A673 (cell line): ENCODE results near the gene GPR157. TPM values are rescaled to one million over a fixed set of nuclear protein-coding genes. Genes with fewer than 3 reads are reported as not detected.

Source experiments
- Bru-seq: library from RNA; stranded (reverse); fragments of 400-500 nt; gene quantifications from one replicate; lab custom pipeline; 2021; lab: Mats Ljungman, UMichigan
- BruChase-seq, 2 experiments: library from RNA; stranded (reverse); fragments of 400-500 nt; gene quantifications; one replicate each; lab custom pipeline; 2021; lab: Mats Ljungman, UMichigan
- BruUV-seq: library from RNA; stranded (reverse); fragments of 400-500 nt; replicated peaks from 2 replicates; lab custom pipeline; 2021; lab: Mats Ljungman, UMichigan
- CTCF ChIA-PET: fragments of 300-600 bp; sonication (Branson Sonifier 250); formaldehyde crosslinking; loops from one replicate; lab custom pipeline; 2022; ENCODE audit warnings: antibody characterized with exemption; lab: Charles Lee
- POLR2A ChIA-PET: fragments of 300-600 bp; sonication (Branson Sonifier 250); formaldehyde crosslinking; loops from one replicate; lab custom pipeline; 2022; ENCODE audit warnings: antibody characterized with exemption; ENCODE audit not compliant: low non-redundant PET; lab: Charles Lee
- DNase-seq: peaks from one replicate; pipeline ENCODE4 v3.0.0-alpha.2; 2015; ENCODE audit warnings: low spot score
- H3K27ac ChIP-seq: fragments of 200-600 bp; sonication (generic); 2 replicates; pipeline ENCODE4 v1.5.1; 2016; ENCODE audit warnings: mixed run types, low read depth, mild to moderate bottlenecking, mixed read lengths, antibody characterized with exemption, low read length; ENCODE audit not compliant: poor library complexity, severe bottlenecking
- H3K27me3 ChIP-seq: fragments of 200-600 bp; sonication (generic); replicated peaks from 2 replicates; pipeline ENCODE4 v1.6.1; 2017; ENCODE audit warnings: mixed run types, low read depth, mild to moderate bottlenecking, mixed read lengths, antibody characterized with exemption, low read length; ENCODE audit not compliant: insufficient read depth, poor library complexity
- H3K36me3 ChIP-seq: fragments of 200-600 bp; sonication (generic); 2 replicates; pipeline ENCODE4 v1.6.1; 2016; ENCODE audit warnings: mixed run types, mild to moderate bottlenecking, mixed read lengths, antibody characterized with exemption, low read length; ENCODE audit not compliant: insufficient read depth, poor library complexity, severe bottlenecking
- H3K4me1 ChIP-seq: fragments of 200-600 bp; sonication (generic); 2 replicates; pipeline ENCODE4 v1.6.1; 2017; ENCODE audit warnings: mixed run types, mild to moderate bottlenecking, mixed read lengths, antibody characterized with exemption, low read length; ENCODE audit not compliant: insufficient read depth, poor library complexity, severe bottlenecking
- H3K4me3 ChIP-seq: fragments of 200-600 bp; sonication (generic); 2 replicates; pipeline ENCODE4 v1.5.1; 2016; ENCODE audit warnings: low read depth, mixed run types, mild to moderate bottlenecking, mixed read lengths, low read length; ENCODE audit not compliant: poor library complexity, severe bottlenecking
- H3K9me3 ChIP-seq: fragments of 200-600 bp; sonication (generic); 2 replicates; pipeline ENCODE4 v1.6.1; 2016; ENCODE audit warnings: mixed run types, low read depth, mild to moderate bottlenecking, mixed read lengths, antibody characterized with exemption, low read length; ENCODE audit not compliant: poor library complexity, severe bottlenecking
- EZH2 ChIP-seq: fragments of 200-600 bp; sonication (generic); IDR thresholded peaks from 2 replicates; pipeline ENCODE4 v1.6.1; 2017; ENCODE audit warnings: borderline replicate concordance, low read depth, mild to moderate bottlenecking, mixed read lengths, antibody characterized with exemption, low read length; ENCODE audit not compliant: poor library complexity, severe bottlenecking
- intact Hi-C: fragments of 100-400 bp; cut with micrococcal nuclease; formaldehyde crosslinking; loops from one replicate; pipeline ENCODE4 v1.10.0; 2022; ENCODE audit not compliant: unreplicated experiment
- long read RNA-seq: library from polyadenylated mRNA; stranded (forward); transcript quantifications from one replicate; pipeline ENCODE4 v2.0.0, GENCODE V29; 2022
- total RNA-seq: library from RNA; stranded (reverse); gene quantifications from 2 replicates; pipeline ENCODE4 v1.2.3, GENCODE V29; 2021
- TF ChIP-seq, protein P1 (sequence below): fragments of 300-800, 200-600 bp; sonication (generic); conservative IDR thresholded peaks from 2 replicates; pipeline ENCODE4 v1.5.1; 2017; ENCODE audit warnings: low read depth, mild to moderate bottlenecking, antibody characterized with exemption, low read length, moderate library complexity, mixed read lengths

The GPR157 gene, protein sequence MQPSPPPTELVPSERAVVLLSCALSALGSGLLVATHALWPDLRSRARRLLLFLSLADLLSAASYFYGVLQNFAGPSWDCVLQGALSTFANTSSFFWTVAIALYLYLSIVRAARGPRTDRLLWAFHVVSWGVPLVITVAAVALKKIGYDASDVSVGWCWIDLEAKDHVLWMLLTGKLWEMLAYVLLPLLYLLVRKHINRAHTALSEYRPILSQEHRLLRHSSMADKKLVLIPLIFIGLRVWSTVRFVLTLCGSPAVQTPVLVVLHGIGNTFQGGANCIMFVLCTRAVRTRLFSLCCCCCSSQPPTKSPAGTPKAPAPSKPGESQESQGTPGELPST
- 0.34 and 0.87 TPM in 2 replicates for total RNA-seq
- percentile 24 among the genes with signal in this experiment for Bru-seq, nascent RNA
- BruChase-seq, experiment 1, labeled RNA remaining after a 2-hour chase, result percentile 24 among the genes with signal in this experiment
- BruChase-seq, experiment 2, labeled RNA remaining after a 6-hour chase, result percentile 15 among the genes with signal in this experiment
- long read RNA-seq, partial matches to known transcripts, result 0 of 3 reads
- long read RNA-seq, other reads (novel, unspliced or antisense), result 3 of 3 reads

DNA sequence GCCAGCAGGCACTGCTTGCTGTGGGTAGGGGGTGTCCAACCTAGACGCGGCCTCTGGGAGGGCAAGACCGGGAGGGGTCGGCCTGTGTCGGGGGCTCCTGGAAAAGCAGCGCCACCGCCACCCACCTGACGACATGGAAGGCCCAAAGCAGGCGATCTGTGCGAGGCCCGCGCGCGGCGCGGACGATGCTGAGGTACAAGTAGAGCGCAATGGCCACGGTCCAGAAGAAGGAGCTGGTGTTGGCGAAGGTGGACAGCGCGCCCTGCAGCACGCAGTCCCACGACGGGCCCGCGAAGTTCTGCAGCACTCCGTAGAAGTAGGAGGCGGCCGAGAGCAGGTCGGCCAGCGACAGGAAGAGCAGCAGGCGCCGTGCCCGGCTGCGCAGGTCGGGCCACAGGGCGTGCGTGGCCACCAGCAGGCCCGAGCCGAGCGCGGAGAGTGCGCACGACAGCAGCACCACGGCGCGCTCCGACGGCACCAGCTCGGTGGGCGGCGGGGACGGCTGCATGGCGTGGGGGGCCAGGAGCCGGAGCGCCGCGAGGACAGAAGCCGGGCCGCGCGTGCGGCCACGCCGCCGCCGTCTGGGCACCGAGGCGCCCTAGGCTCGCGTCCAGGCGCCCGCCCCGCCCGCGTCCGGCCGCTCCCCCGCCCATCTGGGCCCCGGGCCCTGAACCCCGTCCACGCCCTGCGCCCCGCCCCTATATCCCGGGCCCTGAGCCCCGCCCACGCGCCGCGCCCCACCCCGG is at the start of gene GPR157:
Gene GPR157, minus strand, starts transcription at position 583 of the 746 bp plus-strand sequence. Its CDS starts 75 bp downstream, at position 508.
- Histone ChIP-seq H3K36me3 (no peaks in the 10 kb centered on the region), H3K27me3 (no peaks in the 10 kb centered on the region), H3K27ac (no peak within 1 kb of the TSS), H3K4me1 (peaks cover 4% of the 10 kb centered on the region), H3K4me3 (peak within 1 kb of the TSS; percentile 66), H3K9me3 (no peaks in the 10 kb centered on the region)
- ChIA-PET CTCF (interaction anchor here (0.6 kb wide), 1 partner anchor 316 kb away, joined by 3 read pairs; no protein-coding TSS in a partner anchor), POLR2A (no interaction called here)
- intact Hi-C loops, result no loop called here
- peak; percentile 40 for DNase-seq
- TF ChIP-seq, protein P1, sequence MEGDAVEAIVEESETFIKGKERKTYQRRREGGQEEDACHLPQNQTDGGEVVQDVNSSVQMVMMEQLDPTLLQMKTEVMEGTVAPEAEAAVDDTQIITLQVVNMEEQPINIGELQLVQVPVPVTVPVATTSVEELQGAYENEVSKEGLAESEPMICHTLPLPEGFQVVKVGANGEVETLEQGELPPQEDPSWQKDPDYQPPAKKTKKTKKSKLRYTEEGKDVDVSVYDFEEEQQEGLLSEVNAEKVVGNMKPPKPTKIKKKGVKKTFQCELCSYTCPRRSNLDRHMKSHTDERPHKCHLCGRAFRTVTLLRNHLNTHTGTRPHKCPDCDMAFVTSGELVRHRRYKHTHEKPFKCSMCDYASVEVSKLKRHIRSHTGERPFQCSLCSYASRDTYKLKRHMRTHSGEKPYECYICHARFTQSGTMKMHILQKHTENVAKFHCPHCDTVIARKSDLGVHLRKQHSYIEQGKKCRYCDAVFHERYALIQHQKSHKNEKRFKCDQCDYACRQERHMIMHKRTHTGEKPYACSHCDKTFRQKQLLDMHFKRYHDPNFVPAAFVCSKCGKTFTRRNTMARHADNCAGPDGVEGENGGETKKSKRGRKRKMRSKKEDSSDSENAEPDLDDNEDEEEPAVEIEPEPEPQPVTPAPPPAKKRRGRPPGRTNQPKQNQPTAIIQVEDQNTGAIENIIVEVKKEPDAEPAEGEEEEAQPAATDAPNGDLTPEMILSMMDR, result no peak
- TF ChIP-seq EZH2, result no peak
- no TSS peak for BruUV-seq

DNA sequence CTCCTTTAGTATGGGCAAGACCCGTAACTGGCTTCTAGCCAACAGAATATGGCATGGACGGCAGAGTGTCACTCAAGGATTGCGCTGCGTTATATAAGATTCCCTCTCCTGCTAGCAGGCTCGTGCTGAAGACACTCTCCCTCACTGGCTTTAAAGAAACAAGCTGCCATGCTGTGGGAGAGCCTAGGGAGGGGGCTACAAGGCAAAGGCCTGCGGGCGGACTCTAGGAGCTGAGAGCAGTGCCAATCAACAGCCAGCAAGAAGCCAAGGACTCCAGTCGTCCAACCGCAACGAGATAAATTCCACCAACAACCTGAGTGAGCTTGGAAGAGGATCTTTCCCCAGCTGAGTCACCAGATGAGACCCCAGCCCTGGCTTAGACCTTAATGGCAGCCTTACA is 45.9 kb upstream of the GPR157 start:
- ChIA-PET CTCF (no interaction called here), POLR2A (no interaction called here)
- no TSS peak for BruUV-seq
- Histone ChIP-seq H3K27me3 (no peaks in the 10 kb centered on the region), H3K9me3 (no peaks in the 10 kb centered on the region), H3K27ac (no peak overlapping the region), H3K4me1 (no peaks in the 10 kb centered on the region), H3K4me3 (no peak overlapping the region), H3K36me3 (no peaks in the 10 kb centered on the region)
- intact Hi-C loops, result no loop called here
- DNase-seq, result no peak
- TF ChIP-seq, protein P1, result no peak
- no peak for TF ChIP-seq EZH2

DNA sequence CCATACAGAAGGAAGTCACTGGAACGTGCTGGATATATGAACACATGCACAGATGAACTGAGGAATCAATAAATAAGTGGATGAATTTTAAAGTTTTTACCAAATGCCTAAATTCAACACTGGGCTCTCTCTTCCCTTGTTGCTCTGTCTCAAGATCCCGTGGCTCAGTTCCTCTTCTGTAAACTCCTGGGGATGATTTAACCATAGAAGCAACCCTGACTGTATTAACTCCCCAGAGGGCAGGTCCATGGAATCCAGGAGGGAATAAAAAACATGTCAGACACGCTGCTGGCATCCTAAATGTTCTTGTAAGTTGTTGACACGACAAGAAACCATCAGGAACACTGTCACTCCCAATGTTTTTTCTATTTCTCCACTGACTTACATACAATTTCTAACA is 45.3 kb upstream of the GPR157 start:
- no peak for DNase-seq
- H3K36me3 ChIP-seq, result no peaks in the 10 kb centered on the region
- H3K4me1 ChIP-seq, result no peaks in the 10 kb centered on the region
- ChIA-PET POLR2A (no interaction called here), CTCF (no interaction called here)
- H3K4me3 ChIP-seq, result no peak overlapping the region
- intact Hi-C loops, result no loop called here
- H3K27ac ChIP-seq, result no peak overlapping the region
- TF ChIP-seq, protein P1, result no peak
- TF ChIP-seq EZH2, result no peak
- H3K27me3 ChIP-seq, result no peaks in the 10 kb centered on the region
- BruUV-seq, result no TSS peak
- no peaks in the 10 kb centered on the region for H3K9me3 ChIP-seq
